Stimulated activated CD4-positive, alpha-beta T cell treated with anti-CD3 and anti-CD28 coated beads, Interleukin-1b, Interleukin-23, amount 100 ng/mL, for 1 hour (primary cell): ENCODE results near the gene FAM151A.
A peak's percentile ranks its signal among the peaks of the same experiment; 100 is the strongest.

Source experiments
- DNase-seq, 2 donors: peaks; one replicate each; pipeline ENCODE4 v3.0.0-alpha.2; 2020; ENCODE audit warnings: low read depth in 2 of 2

Gene FAM151A

DNA sequence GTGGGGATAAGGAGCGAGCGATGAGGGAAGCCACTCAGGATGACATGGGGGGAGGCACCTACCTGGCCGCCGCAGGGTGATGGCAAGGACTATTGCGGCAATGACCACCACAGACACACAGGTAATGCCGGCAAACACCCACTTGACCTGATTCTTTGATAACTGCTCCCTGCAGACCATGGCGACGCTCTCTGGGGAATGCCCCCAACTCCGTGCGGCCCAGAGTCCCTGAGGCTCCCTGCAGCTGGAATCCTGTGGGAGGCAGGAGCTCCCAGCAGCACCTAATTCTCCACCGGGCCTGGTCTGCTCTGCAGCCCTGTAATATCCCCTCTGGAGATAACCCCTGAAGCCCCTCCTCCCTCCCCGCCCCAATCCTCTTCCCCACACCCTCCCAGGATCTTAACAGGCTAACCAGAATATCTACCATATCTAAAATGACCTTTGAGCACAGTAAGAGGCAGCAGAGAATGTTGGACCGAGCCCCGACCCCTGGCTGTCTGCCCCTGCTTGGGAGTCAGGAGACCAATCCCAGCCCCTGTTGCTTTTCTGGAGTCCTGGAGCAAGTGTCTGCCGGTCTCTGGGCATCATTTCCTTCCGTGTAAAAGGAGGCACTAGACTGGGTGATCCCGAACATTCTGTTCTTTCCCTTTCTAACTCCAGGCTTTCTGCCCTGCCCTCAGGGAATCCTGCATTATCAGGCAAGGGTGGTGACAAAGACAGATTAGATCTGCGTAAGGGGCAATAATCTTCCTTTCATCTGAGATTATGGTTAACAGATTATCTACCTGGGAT lies at the start of gene FAM151A:
Gene FAM151A, minus strand, starts transcription at position 310 of the 792 bp plus-strand sequence. Its CDS starts 130 bp downstream, at position 180.
- DNase-seq = no peak

DNA sequence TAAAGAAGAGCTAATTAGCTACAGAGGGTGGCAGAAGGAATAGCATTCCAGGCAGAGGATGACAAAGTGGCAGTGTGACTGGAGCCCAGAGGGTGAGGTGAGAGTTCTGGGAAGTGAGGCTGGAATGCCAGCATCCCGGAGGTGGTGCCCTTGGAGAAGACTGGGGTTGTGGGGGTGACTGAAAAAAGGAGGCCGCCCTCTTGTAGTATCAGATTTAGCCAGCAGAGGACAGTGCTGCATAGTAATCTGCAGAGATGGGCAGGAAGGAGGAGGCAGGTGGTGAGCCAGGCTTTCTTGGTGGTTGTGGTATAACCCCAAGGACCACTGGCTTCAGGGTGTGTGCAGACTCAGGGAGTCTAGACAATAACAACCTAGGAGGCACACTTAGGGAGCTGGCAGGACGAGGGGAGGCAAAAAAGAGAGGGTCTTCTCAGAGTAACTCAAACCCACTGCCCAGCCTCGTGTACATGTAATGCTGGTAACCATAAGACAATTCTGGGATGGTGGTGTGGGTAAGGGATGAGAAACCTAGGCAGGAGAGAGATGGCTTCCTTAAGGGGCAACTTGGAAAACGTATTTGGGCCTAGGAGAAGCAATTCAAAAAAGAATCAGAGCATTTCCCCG lies 48.8 kb upstream of the FAM151A start:
- DNase-seq = peak; percentile 14 to 39

DNA sequence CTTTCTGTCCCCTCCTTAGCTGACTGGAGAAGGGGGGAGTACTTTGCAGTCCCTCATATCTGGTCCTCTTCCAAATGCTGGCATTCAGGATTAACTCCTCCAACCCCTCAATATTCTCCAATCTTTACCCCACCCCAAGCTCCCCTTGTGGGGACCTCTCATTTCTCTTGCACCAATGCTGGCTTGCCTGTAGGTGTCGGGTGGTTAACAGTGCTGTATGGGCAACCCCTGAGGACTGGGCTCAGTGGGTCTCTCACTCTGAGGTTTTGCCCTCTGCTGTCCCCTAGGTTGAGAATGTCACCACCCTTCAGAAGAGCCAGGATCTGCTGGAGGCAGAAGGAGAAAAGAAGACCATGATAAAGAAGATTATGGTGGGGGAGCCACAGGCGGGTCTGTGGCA lies 45.2 kb upstream of the FAM151A start:
- DNase-seq = no peak

DNA sequence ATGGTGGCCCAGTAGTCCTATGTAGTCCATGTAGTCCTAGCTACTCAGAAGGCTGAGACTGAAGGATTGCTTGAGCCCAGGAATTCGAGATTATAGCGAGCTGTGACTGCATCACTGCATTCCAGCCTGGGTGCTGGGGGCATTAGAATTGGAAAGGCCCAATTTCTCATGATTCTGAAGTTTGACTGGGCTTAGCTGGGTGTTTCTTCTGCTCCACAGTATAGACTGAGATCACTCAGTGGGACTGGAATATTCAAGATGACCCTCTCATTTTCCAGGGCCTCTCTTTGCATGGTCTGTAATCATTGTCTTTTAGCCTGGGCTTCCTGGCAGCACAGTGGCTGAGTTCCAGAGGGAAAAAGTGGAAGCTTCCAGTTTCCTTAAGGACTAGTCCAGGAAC lies 44.5 kb upstream of the FAM151A start:
- DNase-seq = no peak

DNA sequence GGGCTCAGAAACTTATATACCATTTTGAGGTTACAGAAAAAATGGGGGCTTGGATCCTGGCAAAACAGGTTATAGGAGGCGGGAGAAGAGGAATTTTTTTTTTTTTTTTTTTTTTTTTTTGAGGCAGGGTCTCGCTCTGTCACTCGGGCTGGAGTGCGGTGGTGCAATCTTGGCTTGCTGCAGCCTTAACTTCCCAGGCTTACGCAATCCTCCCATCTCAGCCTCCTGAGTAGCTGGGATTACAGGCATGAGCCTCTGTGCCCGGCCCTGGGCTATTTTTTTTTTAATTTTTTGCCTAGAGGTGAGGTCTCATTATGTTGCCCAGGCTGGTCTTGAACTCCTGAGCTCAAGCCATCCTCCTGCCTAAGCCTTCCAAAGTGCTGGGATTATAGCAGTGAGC lies 43.0 kb upstream of the FAM151A start:
- DNase-seq = no peak

DNA sequence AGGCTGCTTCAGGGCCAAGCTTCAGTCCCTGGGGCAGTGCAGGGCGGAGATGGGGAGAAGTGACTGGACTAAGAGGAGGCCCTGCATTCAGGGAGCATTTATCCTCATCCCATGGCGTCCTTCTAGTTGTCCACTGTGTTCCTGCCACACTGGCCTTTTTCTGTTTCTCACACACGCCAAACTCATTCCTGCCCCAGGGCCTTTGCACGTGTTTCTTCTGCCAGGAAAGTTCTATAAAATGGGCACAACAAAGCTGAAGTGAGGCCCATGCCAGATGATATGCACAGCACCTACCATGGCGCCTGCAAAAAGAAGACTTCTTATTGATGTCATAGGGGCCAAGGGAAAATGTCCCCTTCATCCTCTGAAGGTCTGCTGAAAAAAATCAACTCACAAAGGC lies 42.5 kb upstream of the FAM151A start:
- no peak for DNase-seq

DNA sequence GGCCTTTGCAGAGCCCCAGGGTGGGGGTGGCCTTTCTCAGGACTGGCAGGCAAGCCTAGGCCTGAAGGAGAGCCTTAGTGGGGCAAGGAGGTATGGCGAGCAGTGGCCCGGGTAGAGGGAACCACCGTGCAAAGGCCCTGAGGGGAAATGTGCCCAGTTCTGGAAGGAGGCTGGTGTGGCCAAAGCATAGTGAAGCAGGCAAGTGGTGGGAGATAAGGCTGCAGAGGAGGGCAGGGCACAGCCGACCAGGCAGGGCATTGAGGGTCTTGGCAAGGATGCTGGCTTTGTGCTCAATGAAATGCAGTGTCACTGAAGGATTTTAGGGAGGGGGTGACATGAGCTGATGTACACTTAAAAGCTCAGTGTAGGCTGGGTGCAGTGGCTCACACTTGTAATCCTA lies 41.0 kb upstream of the FAM151A start:
- no peak for DNase-seq

DNA sequence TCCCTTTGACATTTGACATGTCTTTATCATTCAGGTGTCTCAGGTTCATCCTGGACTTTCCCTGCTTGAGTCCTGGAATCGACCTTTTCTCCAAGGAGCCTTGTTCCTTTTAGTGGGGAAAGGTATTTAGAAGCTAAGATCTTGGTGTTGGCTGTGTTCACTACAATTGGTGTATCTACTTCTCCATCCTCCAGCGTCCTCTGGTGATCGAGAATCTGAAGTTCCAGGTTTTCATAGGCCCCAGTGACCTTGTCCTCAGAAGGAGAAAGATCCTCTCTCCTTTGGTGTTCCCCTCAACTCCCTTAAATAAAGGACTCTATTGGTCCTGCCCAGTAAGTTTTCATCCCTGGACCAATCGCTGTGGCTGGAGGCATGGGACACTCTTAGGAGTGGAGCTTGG lies 40.4 kb upstream of the FAM151A start:
- no peak for DNase-seq

DNA sequence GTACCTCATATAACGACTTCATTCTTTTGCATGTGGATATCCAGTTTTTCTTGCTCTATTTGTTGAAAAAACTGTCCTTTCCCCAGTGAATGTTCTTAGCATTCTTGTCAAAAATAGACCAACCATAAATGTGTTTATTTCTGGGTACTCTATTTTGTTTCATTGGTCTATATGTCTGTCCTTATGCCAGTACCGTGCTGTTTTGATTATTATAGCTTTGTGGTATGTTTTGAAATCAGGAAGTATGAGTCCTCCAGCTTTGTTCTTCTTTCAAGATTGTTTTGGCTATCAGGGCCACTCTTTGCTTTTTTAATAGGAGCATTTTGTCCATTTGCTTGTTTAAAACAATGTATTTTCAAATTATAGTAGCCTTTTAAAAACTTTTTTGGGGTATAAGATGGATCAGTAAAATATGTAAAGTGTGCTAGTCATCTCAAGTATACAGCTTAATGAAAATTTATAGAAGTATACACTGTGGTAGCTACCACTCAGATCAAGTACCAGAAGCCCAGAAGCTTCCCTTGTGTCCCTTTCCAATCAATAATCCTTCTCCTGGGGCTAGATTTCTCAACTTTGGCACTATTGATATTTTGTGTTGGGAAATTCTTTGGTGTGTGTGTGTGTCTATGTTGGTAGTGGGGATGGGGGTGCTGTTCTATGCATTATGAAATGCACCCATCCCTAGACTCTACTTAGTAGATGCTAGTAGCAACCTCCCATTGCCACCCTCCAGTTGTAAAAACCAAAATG lies 35.0 kb upstream of the FAM151A start:
- DNase-seq = no peak

DNA sequence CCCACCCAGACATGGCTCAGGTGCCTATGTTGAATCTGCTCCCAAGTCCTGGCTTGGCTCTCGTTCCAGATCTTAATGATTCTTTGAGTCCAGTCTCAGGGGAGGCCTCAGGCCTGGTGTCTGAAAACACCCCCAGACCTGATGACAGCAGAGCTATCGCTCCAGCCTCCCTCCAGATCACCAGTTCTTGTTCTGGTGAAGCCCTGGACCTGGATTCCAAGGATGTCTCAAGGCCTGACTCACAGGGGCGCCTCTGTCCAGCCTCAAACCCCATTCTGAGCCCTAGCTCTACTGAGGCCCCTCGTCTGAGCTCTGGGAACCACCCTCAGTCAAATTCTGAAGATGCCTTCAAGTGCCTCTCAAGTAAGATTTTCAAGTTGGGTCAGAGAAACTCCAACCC lies 29.7 kb upstream of the FAM151A start:
- DNase-seq = no peak

DNA sequence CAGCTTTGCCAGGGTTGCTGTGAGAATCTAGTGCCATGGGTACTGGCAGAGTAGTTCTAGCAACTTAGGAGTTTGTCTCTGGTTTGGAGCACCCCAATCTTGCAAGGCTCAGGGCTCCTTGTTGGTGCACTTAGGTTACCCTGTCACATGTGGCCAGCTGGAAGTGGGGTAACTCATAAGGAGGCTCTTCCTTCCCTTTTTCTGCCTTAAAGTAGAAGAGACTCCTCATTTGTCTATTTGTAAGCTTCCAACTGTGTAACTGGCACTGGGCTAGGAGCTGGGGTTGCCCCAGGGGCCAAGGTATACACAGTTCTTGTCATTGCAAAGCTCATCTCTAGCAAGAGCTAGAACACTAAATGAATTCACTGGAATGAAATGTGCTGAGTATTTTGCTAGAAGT lies 28.8 kb upstream of the FAM151A start:
- DNase-seq = no peak

DNA sequence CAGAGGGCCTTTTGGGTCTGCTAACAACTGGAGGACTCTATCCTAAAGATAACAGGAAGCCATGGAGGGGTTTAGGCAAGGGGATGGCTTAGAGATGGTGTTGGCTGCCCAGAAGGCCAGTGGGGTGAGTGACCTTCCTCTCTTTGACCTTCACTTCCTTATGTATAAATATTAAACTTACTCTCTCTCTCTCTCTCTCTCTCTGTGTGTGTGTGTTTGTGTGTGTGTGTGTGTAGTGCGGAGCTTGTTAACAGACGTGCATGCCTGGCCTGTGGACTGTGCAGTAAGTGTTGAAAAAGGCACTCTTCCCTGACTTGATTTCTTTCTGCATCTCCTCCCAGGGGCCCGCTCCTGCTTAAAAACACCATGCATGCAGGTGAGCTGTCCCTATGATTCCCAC lies 28.3 kb upstream of the FAM151A start:
- no peak for DNase-seq

DNA sequence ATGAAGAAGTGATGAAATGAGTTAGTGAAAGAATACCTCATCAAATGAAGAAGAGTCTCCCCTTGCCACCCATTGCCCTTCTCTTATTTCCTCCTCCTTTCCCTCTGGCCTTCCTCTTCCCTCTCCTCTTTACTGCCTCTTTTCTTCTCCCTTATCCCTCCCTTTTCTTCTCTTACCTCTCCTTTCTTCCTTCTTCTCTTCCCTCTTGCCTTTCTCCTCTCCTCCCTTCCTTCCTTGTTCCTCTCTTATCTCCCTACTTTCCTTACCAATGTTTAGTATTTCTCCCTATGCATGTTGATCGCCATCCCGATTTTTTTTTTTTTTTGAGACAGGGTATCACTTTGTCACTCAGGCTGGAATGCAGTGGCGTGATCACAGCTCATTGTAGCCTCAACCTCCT lies 27.1 kb upstream of the FAM151A start:
- no peak for DNase-seq

DNA sequence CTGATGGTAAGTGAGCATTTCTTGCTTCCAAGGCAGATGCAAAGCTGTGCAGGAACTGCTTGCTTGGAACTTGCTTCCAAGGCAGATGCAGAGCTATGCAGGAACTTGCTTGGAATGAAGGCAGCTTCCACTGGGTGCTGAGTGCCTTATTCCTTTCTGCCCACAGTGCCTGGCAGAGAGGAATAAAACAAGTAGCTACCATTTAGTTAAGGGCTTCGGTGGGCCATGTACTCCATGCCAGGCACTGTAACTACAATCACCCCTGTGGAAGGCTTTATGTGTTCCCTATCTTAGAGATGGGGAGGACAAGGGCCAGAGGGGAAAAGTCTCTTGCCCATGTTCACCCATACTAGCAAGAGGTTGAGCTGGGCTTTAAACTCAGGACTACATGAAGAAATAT lies 26.6 kb upstream of the FAM151A start:
- no peak for DNase-seq

DNA sequence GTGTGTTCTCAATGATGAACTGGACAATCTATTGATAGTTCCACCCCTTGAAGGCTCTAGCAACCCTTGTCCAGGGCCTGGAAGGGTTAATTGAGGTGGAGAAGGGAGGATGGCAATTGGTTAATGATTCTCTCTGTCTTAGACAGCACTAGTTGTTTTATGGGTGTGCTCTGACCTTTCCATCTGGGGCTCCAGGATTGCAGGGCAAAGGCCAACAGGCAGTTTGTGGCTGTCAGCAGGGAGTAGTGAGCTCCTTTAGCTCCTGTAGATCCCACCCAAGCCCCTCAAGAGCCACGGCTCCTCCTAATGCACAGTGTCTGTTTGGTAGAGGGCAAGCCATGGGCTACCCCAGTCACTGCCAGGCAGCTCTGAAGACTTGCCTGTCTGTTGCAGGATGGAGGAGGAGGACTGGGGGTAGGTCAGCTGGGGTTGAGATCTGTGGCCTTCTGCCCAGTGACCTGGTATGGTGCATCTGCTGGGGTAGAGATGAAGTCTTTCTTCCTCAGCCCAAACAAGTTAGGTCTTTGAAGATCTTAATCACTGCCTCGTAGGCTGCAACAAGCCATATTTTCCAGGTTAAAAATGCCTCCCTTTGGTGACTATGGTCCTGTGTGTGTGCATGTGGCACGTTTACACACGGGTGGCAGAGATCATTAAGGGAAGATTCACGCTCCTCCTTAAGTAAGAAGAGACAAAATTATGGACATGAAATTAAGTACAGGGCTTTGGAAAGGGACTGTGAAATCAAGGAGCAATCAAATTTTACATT lies 26.0 kb upstream of the FAM151A start:
- no peak for DNase-seq

DNA sequence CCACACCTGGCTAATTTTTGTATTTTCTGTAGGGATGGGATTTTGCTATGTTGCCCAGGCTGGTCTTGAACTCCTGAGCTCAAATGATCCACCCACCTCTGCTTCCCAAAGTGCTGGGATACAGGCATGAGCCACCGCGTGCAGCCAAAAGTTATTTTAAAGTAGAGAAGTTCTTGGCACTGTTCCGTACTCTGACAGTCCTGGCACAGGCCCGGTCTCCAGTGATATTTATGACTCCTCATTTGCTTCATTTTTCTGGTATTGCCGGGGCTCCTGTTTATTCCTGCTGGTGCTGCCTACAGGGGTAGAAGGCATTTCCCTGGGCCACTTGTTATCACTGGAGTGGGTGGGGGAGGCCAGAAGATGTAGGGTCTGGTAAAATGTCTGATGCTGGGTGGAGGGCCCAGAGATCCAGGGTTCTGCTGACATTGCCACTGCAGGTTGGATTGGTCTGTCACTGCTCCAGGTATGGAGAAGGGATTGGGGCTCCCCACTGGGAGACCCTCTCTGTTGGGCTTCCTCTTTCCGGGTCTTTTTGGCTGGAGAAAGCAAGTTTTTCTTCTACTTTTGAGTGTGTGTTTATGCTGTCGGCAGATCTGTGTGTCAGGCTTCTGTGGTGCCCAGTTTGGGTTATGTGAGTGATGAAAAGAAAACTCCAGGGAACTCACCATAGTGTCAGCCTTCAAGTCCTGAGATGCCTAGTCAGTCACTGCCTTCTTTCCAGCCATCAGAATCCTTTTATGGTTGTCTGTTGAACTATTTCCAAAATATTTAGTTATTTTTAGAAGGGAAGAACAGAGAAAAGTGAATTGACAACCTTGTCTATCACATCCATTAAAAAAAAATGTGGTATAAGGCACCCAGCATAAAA lies 22.7 kb upstream of the FAM151A start:
- no peak for DNase-seq

DNA sequence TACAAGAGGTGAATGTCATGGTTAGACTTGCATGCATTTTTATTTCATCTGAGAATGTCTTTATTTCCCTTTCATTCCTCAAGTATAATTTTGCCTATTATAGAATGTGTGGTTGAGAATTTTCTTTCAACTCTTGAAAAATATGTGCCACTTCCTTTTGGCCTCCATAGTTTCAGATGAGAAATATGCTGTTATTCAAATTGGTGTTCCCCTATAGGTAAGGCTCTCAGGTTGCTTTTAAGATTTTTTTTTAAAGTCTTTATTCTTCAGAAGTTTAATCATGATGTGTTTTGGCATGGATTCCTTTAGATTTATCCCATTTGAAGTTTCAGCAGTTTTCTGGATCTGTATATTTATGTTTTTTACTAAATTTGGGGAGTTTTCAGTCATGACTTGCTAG lies 20.4 kb upstream of the FAM151A start:
- DNase-seq = no peak

DNA sequence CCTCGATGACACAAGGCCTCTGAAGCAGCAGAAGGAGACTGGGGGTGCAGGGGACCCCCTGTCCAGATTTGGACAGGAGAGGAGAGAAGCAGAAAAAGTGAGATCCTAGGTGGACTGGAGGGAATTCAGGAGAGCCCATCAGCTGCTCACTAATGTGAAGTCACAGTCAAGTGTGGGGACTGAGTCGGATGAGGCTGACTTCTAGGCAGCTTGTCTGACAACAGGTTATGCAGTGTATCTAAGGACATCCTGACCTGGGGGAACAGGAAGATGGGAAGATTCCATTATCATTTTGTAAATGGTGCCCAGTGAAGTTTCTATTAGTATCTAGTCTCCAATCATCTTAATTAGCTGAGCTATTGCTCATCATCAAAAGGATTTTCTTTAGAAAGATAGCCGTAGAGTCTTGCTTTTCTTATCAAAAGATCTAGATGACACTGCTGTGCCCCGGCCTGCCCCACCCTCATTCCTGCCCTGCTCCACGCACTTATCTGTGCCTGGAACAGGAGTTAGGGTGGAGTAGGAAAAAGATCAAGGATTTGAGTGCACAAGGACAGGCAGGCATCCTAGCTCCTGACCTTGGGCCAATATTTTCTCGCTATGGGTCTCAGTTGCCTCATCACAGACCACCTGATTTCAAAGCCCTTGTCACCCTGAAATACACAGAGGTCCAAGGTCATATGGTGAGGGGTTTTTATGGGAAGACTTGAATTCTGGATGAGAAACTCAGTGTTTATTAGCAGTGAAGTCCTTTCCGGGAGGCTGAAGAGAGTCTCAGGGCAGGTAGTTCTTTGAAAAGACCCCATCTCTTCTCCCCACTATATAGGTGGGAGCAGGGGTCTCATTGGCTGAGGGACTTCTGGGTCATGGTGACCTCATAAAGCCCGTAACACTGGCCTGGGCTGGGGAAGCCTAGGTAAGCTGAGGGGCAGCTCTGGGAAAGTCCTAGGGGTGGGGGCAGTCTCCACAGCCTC lies 17.8 kb upstream of the FAM151A start, which contains the start of gene MROH7:
Gene MROH7, plus strand, starts transcription at position 924 of the 974 bp plus-strand sequence. CDS start 11,141 bp downstream, outside the sequence.
- no peak for DNase-seq

DNA sequence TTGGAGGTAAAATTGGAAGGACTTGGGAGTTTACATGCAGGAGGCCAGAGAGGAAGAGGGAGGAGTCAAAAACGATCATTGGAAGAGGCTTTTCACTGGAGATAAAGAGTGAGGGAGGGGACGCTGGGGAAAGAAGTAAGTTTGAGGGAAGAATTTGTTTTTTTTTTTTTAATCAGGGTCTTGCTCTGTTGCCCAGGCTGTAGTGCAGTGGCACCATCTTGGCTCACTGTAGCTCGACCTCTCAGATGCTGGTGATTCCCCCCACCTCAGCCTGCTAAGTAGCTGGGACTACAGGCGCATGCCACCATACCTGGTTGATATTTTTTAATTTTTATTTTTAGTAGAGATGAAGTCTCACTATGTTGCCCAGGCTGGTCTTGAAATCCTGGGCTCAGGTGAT lies 17.0 kb upstream of the FAM151A start:
- DNase-seq = no peak
